Measurements from ENCODE around the gene CDH15. TPM values are rescaled to one million over a fixed set of nuclear protein-coding genes. Genes with fewer than 3 reads are reported as not detected.

Gene CDH15
- 1.2 TPM for total RNA-seq

DNA sequence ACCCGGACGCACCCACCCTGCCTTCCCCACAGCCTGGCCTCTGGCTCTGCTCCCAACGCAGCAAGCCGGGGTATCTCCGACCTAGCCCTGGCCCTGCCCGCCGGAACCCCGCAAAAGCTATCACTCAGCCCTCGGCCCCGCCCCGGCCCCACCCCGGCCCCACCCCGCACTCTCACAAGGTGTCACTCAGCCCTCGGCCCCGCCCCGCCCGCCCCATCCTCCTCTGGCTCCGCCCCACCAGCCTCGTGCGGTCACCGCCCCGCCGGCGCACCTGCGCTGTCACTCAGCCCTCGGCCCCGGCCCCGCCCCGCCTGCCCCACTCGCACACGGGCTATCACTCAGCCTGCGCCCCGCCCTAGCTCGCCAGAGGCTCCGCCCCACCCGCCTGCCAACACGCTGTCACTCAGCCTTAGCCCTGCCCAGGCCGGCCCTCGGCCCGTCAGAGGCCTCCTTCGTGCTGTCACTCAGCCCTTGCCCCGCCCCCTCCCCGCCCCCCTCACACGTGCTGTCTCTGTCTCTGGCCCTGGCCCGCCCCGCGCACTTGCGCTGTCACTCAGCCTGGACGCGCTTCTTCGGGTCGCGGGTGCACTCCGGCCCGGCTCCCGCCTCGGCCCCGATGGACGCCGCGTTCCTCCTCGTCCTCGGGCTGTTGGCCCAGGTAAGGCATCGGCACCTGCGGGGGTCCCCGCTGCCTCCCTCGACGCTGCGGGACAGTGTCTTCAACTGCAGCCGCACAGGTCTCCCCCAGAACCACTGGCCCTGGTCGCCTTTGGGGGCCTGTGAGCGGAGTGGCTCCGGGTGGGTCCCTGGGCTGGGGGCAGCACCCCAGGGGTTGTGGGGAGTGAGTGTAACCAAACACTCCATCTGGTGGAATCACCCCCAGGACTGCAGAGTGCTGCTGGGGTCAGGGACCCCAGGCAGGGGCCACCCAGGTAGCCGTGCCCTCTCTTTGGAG lies at the start of gene CDH15:
Gene CDH15 (plus strand): TSS at position 533 of the 955 bp plus-strand sequence. CDS start 84 bp downstream, at position 617.
- DNase-seq (ENCODE audit: low spot score) (peak; percentile 90), ATAC-seq (peak; percentile 88)
- intact Hi-C loops (cut with DNase I): no loop called here

DNA sequence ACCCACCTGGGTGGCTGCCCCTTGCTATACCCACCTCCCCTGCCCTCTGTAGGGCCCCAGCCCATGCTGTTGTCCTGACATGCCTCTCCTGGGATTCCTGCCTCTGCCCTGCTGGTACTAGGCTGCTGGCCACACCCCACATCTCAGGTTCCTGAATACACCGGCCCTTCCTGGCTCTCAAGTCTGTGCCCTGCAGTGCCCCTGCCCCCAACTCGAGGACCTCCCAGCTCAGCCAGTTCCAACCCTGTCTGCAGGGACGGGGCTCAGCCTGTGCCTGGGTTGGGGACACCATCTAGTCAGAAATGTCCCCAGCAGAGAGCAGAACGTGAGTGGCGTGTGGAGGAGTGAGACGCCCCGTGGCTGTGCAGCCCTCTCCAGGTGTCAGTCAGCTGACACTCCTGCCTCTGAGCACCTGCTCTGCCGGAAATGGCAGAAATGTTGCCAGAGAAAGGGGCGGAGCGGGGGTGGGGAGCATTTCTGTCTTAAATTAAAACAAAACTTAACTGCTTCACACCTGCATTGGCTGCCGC lies 49.2 kb upstream of the CDH15 start:
- DNase-seq (ENCODE audit: low spot score): no peak
- no peak for ATAC-seq
- intact Hi-C loops (cut with DNase I): no loop called here

DNA sequence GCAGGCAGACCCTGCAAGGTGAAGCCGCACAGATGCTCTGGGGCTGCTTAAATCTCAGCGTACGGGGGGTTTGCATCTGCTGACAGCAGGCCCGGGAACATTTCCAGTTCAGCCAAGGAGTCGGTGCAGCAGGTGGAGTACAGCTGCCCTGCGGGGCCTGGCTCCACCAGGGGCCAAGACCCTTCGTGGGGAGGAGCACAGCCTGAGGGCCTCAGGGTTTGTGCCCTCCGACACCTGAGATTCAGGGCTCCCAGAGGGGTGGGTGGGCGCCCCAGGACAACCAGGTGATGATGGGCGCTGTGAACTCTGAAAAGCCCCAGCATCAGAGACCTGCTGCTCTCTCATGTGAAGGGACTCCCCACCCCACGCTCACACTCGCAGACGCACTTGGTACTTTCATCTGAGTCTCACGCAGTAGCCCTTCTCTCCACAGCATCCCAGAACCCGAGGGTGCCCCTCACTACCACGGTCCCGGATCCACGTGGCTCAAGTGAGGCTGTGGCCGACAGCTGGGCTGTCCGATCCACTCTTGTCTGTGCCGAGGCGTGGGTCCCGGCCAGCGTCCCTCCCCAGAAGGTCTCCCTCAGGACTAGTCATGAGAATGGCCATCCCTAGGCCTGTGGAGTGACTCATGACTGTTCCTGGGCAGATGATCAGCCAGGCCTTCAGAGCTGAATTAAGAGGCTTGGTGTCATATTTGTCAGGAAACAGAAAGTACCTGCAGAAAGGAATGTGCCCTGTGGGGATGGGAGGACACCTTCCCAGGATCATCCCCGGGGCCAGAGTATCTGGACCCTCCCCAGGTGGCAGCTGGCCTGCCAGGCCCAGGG lies 48.3 kb upstream of the CDH15 start:
- intact Hi-C loops (cut with DNase I): no loop called here
- DNase-seq (ENCODE audit: low spot score): no peak
- no peak for ATAC-seq

GRCh38 chr16:89123831-89124100 lies 47.8 kb upstream of the CDH15 start:
- DNase-seq (ENCODE audit: low spot score) (no peak), ATAC-seq (no peak)
- intact Hi-C loops (cut with DNase I): no loop called here

DNA sequence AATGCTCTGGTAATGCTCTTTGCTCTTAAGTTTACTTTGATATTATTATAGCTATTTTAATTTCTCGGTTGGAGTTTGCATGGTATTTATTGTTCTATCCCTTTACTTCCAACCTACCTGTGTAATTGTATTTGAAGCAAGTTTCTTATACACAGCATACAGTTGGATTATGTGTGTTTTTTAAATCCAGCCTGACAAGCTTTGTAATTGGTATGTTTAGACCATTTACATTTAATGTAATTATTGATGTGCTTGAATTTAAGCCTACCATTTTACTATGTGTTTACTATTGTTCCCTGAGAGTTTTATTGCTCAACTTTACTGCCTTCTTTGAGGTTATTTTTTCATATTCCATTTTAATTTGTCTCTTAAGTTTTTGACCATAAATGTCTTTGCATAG lies 42.2 kb upstream of the CDH15 start:
- ATAC-seq (no peak), DNase-seq (ENCODE audit: low spot score) (no peak)
- intact Hi-C loops (cut with DNase I): no loop called here

DNA sequence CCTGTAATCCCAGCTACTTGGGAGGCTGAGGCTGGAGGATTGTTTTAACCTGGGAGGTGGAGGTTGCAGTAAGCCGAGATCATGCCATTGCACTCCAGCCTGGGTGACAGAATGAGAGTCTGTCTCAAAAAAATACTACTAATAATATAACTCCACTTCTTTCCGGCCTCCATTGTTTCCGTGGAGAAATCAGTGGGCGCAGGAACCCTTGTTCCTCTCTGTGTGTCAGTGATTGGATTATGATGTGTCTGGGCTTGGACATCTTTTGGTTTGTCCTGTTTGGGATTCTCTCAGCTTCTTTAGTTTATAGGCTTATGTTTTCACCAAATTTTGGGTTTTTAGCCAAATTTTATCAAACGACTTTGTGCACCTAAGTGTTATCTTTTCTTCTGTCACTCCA lies 41.1 kb upstream of the CDH15 start:
- DNase-seq (ENCODE audit: low spot score): peak; percentile 5
- ATAC-seq: no peak
- intact Hi-C loops (cut with DNase I): no loop called here

- intact Hi-C loops (cut with DNase I): no loop called here
- no peak for ATAC-seq
- peak; percentile 32 for DNase-seq (ENCODE audit: low spot score)
Measured at GRCh38 chr16:89131783-89132182, 39.8 kb upstream of the CDH15 start.

DNA sequence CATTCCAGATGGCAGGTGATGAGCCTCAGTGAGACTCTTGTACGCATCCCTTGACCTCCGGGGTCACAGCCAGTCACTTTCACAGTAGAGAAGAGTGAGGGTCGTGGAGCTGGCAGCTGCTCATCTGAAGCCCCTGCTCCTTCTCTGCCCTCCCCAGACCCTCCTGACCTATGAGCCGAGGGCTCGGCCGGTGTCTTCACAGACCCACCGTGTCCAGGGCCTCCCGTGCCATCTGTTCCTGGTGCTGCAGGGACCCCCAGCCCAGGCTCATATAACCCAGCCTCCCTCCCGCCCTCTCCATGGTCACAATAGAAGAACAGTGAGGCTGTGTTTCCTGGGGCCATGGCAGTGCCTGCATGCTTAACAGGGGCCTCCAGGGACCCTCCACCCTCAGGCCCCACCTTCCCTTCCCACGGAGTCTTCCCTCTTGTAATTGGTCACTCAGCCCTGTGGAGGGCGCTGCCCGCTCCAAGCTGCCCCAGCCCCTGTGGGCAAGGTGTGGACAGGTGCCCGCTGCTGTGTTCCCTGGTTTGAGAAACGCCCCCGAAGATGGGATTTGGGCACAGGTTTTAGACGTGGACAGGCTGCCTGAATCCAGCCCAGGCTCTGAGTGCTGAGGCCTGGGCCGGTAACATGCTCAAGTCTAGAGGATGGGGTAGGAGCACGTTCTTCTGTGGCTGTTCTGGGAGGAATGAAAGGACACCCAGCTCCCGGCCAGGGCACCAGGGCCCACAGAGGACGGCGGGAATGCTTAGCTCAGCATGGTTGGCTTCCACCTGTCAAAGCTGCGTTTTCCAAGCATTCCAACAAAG lies 39.1 kb upstream of the CDH15 start:
- no peak for ATAC-seq
- intact Hi-C loops (cut with DNase I): no loop called here
- peak; percentile 38 for DNase-seq (ENCODE audit: low spot score)

DNA sequence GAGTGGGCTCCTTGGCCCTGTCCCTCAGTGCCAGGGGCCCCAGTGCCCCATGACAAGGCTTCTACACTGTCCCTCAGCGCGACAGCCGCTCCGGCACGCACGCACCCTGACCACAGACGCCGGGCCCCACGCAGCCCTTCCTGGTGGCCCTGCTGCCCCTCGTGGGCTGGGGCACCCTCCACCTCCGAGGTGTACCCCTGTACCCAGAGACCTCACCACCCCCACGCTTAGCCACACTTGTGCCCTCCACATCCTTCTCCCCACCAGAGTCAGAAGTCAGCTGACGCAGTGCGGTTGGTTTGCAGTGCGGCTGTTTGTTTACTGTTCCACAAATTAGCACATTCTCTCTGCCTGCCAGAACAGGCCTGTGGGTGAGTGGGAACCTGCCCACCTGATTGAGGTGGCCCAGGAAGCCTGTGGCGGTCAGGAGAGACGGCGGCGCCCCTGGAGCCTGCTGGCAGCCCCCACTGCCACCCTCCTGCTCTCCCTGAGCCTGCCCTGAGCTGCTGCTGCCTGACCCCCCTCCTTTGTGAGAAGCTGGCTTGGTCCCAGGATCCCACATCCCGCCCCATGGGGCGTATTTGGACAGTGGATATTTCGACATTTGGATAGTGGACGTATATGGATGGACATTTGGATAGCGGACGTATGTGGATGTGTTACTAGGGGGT lies 38.0 kb upstream of the CDH15 start:
- intact Hi-C loops (cut with DNase I): no loop called here
- ATAC-seq: no peak
- peak; percentile 42 for DNase-seq (ENCODE audit: low spot score)

DNA sequence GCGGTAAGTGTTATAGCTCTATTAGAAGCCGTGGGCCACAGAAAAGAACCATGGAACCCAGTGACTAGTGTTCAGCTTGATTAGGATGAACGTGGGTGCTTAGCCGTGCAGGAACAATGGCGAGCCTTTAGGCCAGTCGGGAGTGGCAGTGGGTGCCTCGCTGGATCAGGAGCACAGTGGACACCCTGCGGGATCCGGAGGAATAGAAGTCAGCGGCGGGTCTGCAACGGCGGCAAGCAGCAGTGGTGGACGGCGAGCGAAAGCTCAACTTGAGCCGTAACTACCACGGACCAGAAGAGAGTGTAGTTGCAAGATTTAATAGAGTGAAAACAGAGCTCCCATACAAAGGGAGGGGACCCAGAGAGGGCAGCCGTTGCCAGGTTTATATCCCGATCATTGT lies 37.3 kb upstream of the CDH15 start:
- no peak for ATAC-seq
- intact Hi-C loops (cut with DNase I): no loop called here
- peak; percentile 34 for DNase-seq (ENCODE audit: low spot score)

DNA sequence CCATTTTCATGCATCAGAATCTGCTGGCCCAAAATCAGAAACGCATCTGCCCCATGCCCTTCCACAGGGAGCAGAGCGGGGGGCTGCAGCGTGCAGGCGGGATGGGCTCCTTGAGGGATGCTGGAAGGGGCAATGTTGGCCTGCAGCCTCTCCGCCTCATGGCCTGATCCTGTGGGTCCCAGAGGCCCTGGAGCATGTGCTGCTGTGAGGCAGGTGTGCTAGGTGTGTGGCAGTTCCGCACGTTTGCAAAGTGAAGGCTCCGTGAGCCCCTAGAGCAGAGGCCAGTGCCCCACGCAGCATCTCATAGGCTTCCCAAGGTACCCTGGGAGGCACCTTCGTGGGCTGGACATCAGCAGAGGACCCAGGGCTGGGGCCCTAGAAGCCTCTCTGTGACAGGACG lies 36.4 kb upstream of the CDH15 start:
- intact Hi-C loops (cut with DNase I): no loop called here
- no peak for DNase-seq (ENCODE audit: low spot score)
- ATAC-seq: no peak

DNA sequence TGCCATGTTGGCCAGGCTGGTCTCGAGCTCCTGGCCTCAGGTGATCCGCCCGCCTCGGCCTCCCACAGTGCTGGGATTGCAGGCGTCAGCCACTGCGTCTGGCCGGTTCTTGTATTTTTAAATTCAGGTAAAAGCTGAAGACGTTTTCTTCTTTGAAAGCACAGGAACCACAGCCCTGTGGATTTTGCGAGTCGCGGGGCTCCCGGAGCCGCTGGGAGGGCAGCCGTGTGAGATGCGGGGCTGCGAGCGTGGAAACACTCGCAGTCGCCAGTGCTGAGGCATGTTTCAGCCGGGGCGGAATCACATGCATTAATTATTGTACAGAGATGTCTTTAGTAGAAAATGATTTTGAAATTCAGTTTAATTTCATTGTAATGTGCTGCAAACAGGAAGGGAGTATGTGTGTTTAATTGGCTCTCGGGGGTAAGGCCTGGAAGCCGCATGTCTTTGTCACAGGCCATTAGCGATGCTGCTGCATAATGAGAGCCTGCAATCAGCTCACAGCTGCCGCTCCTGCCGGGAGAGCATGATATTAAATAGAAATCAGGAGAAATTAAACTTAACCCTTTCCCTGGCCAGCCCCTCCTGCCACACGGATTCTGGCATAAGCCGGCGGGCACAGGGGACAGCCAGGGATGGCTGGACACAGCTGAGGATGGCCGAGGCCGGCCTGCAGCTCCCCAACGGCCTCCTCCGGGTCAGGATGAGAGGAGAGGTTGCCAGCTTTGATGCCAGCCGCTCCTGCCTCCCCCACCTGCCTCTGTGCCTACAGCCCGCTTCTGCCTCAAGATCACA lies 35.4 kb upstream of the CDH15 start:
- intact Hi-C loops (cut with DNase I): no loop called here
- no peak for ATAC-seq
- DNase-seq (ENCODE audit: low spot score): no peak

DNA sequence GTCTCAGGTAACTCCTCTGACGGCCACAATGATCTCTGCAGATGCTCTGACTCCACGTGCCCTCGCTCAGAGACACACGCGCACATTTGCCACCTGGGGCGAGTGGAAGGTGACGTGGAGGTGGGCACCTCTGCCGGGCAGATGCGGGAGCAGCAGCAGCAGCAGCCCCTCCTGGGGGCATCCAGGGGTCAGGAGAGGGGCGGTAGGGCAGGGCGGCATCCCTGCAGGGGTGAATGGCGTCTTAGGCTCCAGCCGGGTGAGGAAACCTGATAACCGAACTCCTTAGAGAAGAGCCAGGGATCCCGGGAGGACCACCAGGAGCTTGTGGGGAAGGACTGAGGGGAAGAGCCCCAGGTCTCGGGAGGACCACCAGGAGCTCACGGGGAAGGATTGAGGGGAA lies 34.6 kb upstream of the CDH15 start:
- ATAC-seq (no peak), DNase-seq (ENCODE audit: low spot score) (no peak)
- intact Hi-C loops (cut with DNase I): no loop called here

- ATAC-seq (no peak), DNase-seq (ENCODE audit: low spot score) (no peak)
- intact Hi-C loops (cut with DNase I): no loop called here
Measured at GRCh38 chr16:89137666-89138512, 33.7 kb upstream of the CDH15 start.

GRCh38 chr16:89138513-89138795 lies 33.1 kb upstream of the CDH15 start:
- no peak for ATAC-seq
- DNase-seq (ENCODE audit: low spot score): no peak
- intact Hi-C loops (cut with DNase I): no loop called here

DNA sequence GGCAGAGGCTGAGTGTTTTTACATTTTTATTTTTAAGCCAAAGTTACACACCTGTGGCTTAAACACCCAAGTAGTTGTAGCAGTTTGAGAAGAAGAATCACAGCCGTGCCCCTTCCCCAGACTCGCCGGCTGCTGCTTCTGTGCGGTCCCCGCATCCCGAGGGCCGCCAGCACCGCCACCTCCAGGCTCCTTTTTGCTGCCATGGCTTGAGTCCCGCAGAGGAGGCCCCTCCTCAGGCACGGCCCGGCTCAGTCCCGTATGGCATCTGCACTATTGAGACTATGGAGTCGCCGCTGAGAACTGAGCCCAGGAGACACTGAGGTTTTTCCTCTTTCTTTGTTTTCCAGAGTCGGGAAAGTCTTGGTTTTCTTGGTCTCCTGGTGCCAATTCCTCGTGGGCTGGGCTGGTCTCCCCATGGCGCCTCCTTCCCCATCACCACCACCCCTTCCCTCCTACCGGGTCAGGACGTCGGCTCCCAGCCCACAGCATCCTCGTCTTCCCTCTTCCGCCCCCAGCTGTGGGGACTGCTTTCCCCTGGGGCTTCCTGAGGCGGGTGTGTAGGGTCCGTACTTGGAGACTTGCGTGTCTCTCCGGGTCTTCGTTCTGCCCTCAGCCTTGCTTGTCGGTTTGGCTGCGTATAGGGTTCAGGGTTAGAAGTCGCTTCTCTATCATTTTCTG lies 32.6 kb upstream of the CDH15 start:
- no peak for DNase-seq (ENCODE audit: low spot score)
- intact Hi-C loops (cut with DNase I): no loop called here
- no peak for ATAC-seq

DNA sequence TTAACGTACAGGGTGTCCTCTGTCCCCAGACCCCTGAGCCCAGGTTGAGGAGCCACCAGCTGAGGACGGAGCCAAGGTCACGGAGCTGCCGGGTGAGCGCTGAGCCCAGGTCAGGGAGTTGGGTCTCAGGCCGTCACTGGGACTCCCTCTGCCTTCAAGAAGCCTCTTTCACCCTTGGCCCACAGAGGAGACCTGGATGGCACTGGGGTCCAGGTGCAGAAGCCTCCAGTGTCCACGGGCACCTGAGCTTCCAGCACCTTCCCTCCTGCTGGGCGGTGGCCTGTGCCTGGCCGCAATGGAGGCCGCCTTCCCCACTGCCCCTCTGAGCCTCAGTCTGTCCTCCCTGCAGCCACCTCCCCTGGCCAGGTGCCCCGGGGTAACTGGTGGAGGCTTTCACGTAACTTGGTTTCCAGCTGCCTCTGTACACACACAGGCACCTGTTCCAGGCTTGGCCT lies 31.6 kb upstream of the CDH15 start:
- ATAC-seq (no peak), DNase-seq (ENCODE audit: low spot score) (no peak)
- intact Hi-C loops (cut with DNase I): no loop called here
